ENCODE measurements around the gene ESYT2. TPM values are rescaled to one million over a fixed set of nuclear protein-coding genes. Genes with fewer than 3 reads are reported as not detected.
A peak's percentile ranks its signal among the peaks of the same experiment; 100 is the strongest.

ESYT2 gene
- total RNA-seq, 1 donor from 2014 or later: 83.9 TPM

DNA sequence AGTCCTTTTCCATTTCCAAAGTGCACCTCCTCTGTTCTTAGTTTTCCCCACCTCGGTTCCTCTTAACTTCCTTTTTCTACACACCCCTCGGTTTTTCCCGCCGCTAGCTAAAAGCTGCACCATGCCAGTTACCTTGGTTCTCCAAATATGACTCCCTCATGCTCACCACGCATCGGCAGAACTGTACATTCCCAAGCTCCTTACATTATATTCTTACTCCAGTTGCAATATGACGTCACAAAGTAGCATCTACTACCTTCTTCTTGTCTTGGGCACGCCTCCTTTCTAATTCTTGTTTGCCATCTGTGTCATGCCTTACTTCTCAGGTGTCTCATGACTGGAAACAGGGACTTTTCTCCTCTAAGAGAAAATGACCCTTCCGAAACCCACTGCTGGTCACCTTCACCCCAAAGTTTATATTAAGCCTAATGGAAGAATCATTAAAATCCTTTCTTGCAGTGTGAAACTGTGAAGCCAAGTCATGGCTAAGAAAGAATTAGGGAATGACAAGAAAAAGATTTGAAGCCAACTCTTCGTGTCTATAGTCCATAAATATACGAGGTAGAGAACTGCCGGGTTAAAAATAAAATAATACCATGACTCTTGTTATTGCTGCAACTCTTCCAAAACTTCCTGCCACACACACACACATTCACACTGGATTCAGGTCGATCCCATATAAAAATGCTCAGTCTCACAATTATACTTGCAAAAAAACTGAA is 1.7 kb downstream of the ESYT2 start:
- DNase-seq (ENCODE audit: low spot score): no peak

GRCh38 chr7:158825628-158826289 is 3.5 kb downstream of the ESYT2 start:
- DNase-seq (ENCODE audit: low spot score): no peak

DNA sequence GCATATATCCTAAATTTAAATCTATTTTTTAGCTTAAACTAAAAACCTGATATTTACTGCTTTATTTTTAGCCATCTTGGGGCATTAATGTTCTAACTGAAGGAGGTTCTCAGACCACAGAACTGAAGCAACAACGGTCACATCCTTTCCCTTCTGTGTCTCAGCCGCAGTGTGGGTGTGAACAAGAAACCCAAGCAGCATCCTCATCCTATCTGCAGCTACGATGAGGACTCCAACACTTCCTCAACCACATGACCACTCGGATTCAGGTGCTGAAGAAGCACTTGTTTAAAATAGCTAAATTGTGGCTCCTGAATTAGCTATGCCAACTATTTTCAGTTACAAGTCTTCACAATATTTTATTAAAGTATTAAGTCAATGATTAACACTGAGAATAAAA is 5.3 kb downstream of the ESYT2 start:
- no peak for DNase-seq (ENCODE audit: low spot score)

DNA sequence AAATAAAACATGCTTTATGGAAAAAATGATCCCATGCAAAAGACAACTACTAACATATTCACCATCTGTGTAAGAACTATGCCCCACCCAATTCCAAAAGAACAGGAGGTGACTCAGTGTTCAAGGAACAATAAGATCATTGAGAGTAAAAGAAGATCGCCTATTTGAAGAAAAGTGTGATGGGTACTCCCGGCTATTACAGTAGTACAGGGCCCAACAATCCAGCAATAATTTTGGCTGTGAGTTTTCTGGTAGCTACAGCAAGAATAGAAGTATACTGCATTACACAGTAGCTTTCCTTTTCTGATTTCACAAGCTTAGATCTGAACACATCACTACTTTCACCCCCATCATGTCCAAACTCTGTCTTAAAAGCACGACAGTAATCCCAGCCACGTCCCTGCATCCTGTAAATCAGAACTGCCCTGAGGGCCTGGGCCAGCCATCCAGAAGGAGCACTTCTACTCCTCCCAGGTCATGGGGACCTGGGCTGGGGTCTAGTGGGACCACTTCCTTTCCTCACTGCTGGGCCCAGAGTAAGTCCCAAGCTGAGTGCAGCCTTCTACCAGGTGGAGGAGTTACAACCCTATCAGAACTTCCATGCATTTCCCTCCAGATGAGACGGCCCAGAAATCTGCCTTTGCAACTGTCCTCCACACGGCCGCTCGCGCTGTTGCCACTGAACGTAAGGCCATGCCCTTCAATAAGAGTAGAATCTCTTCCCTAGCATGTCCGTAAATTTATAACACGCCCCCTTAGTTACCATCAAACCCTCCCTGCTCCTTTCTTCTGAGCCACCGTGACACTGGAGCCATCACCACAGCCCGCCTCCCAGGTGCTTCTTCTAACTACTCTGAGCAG is 7.9 kb downstream of the ESYT2 start:
- DNase-seq (ENCODE audit: low spot score): no peak

- DNase-seq (ENCODE audit: low spot score): no peak
These were observed 8.7 kb downstream of the ESYT2 start for GRCh38 chr7:158820656-158821055.

DNA sequence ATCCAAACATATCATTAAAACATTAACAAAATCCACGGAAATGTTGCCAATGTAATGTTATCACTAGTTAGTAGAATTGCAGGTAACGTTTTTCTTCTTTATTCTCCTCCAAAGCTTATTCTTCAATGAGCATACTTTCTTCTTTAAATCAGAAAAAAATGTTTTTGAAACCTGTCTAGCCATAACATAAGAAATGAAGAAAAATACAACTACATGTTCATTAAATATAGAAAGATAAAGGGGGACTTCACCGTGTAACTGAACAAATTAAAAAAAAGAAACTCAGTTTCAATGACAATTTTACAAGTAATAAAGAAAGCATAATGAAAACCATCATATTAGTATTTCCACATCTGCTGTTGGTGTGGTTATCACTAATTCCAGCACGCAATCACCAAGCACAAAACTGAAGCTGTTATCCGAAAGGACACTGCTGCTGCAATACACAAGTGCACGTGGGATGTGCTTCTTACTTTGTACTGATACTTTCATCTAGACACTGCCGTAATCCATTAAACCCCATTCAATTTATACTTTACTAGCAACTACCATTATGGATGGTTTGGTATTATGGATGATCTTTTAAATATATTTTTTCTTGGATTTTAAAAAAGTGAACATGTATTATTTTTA is 9.6 kb downstream of the ESYT2 start:
- no peak for DNase-seq (ENCODE audit: low spot score)

DNA sequence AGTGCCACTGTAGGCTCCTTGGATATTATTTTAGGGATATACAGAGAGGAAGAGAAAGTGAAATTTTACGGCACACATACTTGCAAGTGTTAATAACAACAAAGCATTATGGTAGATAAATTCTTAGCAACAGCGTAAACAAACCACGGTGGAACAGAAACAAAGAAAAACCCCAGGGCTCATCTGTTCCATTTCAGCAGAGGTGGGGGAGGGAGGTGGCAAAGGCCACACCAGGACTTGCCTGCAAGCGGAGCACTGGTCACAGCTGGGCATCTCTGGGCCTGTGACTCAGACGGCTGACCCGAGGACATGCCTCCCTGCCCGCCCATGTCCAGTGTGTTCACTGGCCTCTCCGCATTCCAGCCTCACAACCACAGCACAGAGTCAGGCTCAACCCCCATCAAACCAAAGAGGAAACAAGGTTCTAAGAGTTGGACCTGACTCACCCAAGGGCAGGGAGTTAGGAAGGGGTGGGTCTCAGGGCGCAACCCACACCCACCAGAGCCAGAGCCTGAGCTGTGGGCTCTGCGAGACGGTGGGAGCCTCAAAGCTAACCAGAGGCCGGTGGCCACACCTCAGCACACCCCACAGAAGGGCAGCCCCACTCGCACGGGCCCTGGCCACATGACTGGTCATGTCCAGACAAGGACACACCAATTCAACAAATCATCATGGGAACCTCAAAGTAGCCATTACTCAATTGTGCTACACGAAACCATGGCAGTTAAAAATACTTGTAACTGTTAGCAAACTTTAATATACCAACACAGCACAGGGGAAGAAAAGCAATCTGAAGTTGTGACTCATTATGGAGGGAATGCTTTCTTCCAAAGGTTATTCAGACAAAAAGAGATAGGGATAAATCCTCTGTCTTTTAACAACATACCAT is 10.7 kb downstream of the ESYT2 start:
- DNase-seq (ENCODE audit: low spot score): peak; percentile 83

DNA sequence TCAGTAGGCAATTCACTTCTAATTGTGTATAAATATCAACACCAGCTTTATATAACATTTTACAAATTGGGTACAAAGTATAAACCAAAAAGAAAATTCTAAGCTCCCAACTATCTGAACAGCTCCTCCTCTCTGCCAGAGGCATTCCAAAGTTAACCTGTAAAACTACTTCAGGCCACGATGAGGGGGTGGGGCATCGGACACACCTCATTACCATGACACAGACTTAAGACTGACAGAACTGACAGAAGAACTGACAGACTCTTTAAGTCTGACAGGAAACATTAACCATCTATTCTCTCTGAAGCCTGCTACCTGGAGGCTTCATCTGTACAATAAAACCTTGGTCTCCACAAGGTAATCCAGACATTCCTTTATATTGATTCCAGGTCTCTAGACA is 12.3 kb downstream of the ESYT2 start:
- DNase-seq (ENCODE audit: low spot score): no peak

GRCh38 chr7:158816271-158816670 is 13.0 kb downstream of the ESYT2 start:
- no peak for DNase-seq (ENCODE audit: low spot score)

- no peak for DNase-seq (ENCODE audit: low spot score)
These were observed 13.5 kb downstream of the ESYT2 start for GRCh38 chr7:158815800-158816128.

GRCh38 chr7:158815083-158815799 is 14.1 kb downstream of the ESYT2 start:
- no peak for DNase-seq (ENCODE audit: low spot score)

DNA sequence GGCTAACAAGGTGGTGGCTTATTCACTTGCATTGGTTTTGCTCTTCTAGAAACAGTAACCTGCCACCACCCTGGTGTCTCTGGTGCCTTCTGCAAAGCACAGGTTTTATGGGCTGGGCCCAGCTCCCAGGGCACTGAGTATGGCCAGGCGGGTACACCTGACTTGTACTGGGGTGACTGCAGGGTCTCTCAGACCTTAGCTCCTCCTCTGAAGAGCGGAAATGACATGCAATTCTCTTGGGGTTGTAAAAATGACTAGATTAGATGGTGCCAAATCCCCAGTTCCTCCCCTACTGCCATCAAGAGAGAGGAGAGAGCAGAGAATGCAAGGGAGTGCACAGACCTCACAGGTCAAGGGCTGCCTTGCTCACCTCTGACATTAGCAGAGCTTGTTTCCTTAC is 14.7 kb downstream of the ESYT2 start:
- no peak for DNase-seq (ENCODE audit: low spot score)

DNA sequence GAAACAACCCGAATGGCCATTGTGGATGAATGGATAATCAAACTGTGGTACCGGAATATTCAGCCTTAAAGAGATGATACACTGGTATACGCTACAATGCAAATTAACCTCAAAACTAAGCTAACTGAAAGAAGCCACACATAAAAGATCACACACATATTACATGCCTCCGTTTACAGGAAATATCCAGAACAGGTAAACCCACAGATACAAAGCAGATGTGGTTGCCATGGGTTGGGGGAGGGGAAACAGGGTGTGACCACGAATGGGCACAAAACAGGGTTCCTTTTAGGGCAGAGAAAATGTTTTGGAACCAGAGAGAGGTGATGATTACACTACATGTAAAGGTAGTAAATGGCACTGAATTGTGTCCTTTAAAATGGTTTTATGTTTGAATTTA is 16.6 kb downstream of the ESYT2 start:
- DNase-seq (ENCODE audit: low spot score): no peak

- DNase-seq (ENCODE audit: low spot score): no peak
These were observed 17.4 kb downstream of the ESYT2 start for GRCh38 chr7:158811894-158812293.

DNA sequence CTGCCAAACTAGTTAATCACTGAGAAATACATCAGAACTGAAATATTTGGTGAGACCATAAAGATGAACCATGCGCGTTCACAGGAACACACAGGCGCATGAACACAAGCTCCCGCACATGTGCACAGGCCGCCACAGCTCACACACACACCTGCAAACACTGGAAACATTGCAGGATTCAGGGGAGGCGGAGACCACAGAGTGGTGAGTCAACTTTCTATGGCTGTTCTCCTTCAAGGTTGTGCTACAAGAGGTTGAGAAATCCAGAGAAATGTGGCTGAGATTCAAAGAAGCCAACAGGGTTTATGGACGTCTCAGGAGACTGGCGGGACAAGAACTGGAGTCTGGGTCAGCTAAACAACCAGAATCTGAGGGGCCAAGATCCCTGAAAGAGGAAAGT is 17.8 kb downstream of the ESYT2 start:
- DNase-seq (ENCODE audit: low spot score): no peak

DNA sequence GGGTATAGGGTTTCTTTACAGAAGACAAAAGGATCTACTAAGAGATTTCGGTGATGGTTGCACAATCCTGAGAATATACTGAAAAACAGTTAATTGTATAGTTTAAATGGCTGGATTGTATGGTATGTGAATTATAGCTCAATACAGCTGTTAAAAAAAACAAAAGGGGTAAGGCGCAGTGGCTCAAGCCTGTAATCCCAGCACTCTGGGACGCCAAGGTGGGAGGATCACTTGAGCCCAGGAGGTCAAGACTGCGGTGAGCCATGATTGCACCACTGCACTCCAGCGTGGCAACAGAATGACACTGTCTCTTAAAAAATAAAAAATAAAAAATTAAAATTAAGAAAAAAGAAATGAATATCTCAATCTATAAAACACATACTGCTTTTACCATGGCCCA is 18.5 kb downstream of the ESYT2 start:
- no peak for DNase-seq (ENCODE audit: low spot score)

- no peak for DNase-seq (ENCODE audit: low spot score)
These were observed 19.7 kb downstream of the ESYT2 start for GRCh38 chr7:158809596-158809995.

DNA sequence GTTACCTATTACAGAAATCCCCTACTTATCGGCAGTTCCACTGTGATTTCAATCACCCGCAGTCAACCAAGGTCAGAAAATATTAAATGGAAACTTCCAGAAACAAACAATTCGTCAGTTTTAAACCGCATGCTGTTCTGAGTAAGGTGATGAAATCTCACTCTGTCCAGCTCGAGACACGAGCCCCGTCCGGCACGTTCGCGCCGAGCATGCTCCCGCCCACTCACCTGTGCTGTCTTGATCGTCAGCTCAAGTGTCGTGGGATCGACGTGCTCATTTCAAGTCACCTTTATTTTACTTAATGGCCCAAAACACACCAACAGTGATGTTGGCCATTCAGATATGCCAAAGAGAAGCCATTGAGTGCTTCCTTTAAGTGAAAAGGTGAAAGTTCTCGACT is 21.2 kb downstream of the ESYT2 start:
- DNase-seq (ENCODE audit: low spot score): no peak

GRCh38 chr7:158805937-158806336 is 23.4 kb downstream of the ESYT2 start:
- DNase-seq (ENCODE audit: low spot score): no peak

DNA sequence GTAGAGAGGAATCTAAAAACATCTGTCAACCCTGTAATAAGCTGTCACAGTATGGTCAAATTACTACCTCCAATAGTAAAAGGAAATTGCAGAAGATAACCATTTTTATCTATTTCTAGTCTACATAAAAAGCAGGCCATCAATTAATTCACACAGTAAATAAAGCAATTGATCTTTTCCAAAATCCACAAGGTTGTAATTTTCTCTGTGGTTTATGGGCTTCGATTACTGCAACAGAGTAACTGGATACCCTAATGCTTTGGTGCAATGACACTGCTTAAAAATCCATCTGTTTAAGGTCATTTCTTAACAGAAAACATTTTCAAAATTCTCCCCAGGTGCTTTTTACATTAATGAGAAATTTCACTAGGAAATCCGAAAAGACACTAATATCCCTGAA is 23.9 kb downstream of the ESYT2 start:
- DNase-seq (ENCODE audit: low spot score): no peak

- DNase-seq (ENCODE audit: low spot score): no peak
These were observed 25.0 kb downstream of the ESYT2 start for GRCh38 chr7:158804335-158804734.

All from ureter (tissue), 1 donor.